Fibroblast of skin of right biceps (primary cell): ENCODE results near the gene NOLC1.

ENCODE experiments used
- DNase-seq: peaks from one replicate; pipeline ENCODE4 v3.0.0-alpha.2; 2013

Gene NOLC1

GRCh38 chr10:102151774-102152544 is at the start of gene NOLC1:
Gene NOLC1, plus strand, starts transcription at chr10:102152389. Its CDS starts 22 bp downstream, at chr10:102152411.
- DNase-seq: peak; percentile 99

- DNase-seq: no peak
Observed at GRCh38 chr10:102102421-102102820, 49.8 kb upstream of the NOLC1 start.

GRCh38 chr10:102106998-102107397 is 45.2 kb upstream of the NOLC1 start:
- DNase-seq: no peak

GRCh38 chr10:102109166-102110116 is 42.7 kb upstream of the NOLC1 start:
- no peak for DNase-seq

- DNase-seq: no peak
Observed at GRCh38 chr10:102111276-102111675, 40.9 kb upstream of the NOLC1 start.

DNA sequence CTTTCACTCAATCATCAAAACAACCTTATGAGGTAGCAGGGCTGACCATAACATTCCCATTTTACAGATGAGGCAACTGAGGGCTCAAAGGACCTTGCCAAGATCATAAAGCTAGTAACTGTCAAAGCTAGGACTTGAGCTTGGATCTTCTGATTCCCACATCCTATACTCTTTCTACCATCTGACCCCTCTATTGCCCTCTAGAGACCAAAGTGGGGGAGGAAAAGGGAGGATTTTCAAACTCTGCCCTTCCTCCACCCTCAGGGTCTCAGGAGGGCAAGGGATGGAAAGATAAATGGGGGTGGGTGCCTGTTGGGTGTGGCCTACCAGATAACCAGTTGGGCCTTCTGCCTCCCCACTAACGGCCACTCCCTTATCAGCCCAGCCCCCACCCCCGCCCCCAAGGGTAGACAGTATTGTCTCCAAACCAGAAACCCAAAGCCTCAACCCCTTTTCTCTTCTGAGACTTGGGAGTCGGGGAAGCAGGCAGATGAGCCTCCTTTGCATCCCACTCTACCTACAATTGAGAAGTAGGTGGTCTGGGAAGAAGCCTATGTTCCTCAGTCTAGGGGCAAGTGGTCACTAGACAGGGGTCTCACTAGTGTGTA is 39.9 kb upstream of the NOLC1 start:
- no peak for DNase-seq

DNA sequence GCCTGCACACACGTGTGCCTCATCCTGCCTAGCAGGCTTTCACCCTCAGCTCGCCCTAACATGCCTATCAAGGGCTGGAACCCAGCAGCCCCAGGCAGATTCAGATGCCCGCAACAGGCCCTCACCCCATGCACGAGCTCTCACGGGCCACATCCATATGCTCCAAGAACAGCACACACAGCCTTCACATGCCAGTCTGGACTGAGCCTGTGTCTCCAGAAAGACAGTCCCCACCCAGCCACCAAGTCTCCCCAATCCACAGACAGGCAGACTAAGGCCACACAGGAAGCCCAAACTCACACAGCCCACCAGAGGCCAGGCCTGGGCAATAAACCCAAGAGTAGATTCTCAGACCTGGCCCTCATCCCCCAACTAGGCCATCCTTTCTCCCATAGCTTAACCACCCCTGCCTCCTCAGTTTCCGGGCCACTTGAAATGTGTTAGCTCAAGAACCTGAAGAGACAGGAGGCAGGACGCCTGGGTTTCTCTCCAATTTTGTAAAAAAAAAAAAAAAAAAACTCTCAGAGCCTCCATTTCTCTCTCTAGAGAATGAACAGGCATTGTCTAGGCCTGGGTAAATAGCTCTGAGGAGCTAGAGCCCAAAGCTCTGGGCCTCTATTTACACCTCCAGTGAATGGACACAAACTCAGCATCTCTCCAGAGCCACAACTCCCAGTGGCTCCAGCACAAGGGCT is 38.8 kb upstream of the NOLC1 start:
- no peak for DNase-seq

DNA sequence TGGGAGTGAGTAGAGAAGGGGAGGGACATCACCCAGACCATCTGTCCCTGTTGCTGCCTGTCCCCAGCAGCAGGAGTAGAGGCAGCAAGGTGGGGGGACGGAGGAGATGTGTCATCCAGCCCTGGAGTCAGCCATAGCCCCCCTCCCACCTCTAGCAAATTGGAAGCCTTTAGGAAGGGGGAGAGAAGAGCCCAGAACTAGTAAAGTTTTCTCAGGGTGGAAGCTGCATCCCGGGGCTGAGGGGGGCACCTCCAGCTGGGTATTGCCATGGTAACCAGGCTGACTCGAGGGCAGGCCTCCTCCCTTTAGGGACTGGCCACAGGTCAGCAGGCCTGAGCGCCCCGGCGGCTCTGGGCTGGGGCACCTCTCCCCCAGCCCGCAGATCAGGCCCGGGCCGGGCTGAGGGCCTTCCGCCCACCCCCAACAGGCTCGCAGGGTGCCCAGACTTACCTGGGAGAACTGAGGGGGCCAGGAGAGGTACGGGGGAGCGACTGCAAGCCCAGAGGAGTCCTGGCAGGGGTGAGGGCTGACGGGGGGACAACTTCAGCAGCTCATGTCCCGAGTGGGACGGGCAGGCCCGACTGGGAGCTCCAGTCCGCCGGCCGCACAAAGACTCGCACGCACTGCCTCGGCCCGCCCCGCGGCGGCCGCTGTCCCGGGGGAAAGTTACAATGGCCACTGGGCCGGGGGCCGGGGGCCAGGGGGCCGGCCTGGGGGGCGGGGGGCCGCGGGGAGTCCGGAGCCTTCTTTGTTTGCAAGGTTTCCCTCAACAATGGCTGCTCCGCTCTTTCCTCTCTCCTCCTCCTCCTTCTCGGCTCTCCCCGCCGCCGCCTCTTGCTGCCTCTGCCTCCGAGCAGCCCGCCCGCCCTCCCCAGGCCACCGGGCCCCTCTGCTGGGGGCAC is 38.0 kb upstream of the NOLC1 start:
- peak; percentile 40 for DNase-seq

DNA sequence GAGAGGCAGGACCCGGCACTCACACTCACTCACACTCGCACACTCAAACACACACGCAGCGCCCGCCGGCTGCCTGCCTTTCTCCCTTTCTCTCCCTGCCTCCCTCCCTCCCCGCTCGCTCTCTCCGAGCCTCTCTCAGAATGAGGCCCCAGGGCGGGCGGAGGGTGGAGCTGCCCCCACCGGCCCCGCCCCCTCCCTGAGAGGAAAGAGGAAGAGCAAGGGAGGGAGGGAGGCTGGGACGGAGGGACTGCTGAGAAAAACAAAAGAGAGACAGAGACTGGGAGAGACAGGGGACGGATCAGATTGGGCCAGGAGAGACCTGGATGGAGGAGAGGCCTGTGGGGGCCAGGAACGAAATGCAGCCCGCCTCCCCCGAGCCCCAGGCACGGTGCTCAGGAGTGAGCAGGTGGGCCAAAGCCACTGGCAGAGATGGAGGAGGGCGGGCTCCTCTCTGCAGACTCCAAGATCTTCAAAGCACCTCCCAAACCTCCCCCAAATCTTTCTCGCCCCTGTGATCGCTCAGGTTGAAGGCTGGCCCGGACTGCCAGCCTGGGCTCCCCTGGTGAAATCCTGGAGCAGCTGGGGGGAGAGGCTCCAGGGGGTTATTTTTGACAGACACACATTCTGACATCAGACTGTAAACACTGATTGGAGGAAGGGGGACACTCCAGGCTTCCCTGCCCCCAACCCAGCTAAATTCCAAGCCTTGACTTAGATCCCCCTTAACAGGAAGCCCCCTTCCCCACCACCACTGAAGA is 37.1 kb upstream of the NOLC1 start:
- DNase-seq: peak; percentile 88

GRCh38 chr10:102115775-102116174 is 36.4 kb upstream of the NOLC1 start:
- DNase-seq: peak; percentile 50

GRCh38 chr10:102116656-102117055 is 35.5 kb upstream of the NOLC1 start:
- no peak for DNase-seq

GRCh38 chr10:102117391-102118159 is 34.6 kb upstream of the NOLC1 start:
- DNase-seq: peak; percentile 94

GRCh38 chr10:102118867-102119266 is 33.3 kb upstream of the NOLC1 start:
- peak; percentile 40 for DNase-seq

DNA sequence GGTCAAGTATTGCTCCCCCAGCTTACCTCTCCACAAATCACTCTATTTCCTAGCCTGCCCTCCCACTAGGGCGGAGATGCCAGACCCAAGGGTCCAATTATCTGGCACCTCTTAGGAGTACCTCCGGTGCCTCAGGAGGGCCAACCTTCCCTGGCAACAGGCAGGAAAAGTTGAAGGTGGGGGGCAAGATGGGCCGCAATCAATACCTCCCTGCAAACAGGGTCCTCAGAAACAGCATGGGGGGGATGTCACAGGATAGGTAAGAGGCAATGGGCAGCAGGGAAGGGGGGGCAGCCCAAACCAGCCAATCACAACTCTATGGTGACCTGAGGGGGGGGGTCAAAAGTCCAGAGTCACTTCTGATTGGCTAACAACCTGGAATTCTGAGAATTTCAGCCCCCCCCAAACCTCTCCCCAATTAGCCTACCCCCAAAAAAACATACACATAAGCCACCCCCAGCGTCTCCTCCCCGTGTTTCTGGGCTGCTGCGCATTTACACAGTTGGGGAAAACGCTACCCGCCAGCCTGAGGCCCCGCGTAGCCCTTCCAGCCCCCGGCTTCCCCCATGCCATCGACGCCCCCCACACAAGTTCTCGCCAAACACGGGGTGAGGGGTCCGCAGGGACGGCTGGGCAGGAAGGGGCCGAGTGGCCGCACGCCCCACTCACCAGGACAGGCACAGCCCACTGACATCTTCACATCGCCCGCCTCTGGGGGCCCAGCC is 32.6 kb upstream of the NOLC1 start:
- DNase-seq: peak; percentile 90

- peak; percentile 88 for DNase-seq
Observed at GRCh38 chr10:102120142-102120990, 31.8 kb upstream of the NOLC1 start, which contains the start of gene LDB1. Gene LDB1, minus strand, starts transcription at chr10:102120368. Its CDS starts 258 bp downstream, at chr10:102120110.

DNA sequence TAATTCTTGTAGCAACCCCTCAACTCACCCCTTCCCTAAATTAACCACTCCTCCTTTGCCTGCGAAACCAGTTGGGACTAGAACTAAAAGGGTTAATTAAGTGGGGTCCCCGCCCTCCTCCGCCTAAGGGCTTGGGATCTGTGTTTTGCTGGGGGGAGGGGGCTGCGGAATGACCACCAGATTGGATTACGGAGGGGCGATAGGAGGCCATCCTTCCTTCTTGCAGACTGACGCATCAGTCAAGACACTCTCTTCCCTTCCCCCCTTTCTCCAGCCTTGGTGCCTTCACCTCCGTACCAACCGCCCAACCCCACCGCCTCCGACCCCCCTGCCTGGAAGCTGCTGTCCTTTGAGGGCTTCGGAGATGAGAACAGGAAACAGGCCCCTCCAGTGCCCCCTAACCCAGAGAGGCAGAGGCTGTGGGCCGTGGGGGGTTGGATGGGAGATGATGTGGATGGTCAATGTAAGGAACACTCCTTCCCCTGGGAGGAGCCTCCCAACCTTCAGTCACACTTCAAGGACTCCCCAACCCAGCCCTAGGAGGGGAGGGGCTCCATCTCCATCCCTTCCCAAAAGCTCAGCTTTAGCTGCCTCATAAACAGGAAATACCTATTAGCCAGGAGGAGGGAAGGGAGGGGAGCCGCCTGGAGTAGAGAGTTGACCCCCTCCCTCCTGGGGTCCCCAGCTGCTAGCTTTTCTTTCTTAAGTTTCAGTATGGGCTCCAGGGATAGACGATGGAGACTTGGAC is 31.0 kb upstream of the NOLC1 start:
- DNase-seq: peak; percentile 95

DNA sequence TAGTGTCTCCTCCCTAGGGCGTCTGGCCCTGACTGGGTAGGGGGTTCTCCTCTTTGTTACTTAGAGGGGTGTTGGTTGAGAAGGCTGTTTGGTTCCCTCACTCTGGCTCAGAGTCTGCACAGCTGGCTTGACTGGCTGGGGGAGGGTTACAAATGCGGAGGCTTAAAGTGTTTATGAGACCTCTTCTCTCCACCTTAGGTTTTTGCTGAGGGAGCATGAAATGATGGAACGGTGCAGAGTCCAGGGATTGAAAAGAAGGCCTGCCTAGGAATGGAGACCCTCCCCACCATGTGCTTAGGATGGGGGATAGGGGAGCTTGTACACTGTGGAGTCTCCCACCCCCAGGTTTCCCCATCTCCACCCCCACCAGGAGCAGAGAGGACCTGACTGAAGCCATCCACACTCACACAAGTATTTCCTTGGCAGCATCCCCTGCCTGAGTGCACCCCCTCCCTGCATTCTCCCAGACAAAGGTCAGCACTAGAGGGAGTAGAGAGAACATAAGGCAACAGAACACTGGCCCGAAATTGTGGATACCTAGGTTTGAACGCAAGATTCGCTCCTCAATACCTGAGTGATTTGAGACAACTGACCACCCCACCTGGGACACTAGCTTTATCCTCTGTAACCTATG is 30.3 kb upstream of the NOLC1 start:
- peak; percentile 77 for DNase-seq
